SK-N-SH (cell line): ENCODE measurements around the gene EFCAB6. TPM values are rescaled to one million over a fixed set of nuclear protein-coding genes. Genes with fewer than 3 reads are reported as not detected.

Experiments
- CTCF ChIA-PET: fragments of 300-600, 350-600 bp; formaldehyde crosslinking; extraction: SDS; loops from one replicate; lab custom pipeline; 2021; lab: Yijun Ruan, JAX
- POLR2A ChIA-PET: fragments of 350-600 bp; sonication (Branson Sonifier 250); formaldehyde crosslinking; extraction: SDS; loops from one replicate; lab custom pipeline; 2020; ENCODE audit warnings: antibody characterized with exemption, inconsistent platforms; lab: Yijun Ruan, JAX
- DNase-seq: peaks from one replicate; pipeline ENCODE4 v3.0.0; 2012
- H2AFZ ChIP-seq: fragments of 200-600 bp; sonication (generic); 2 replicates; pipeline ENCODE4 v1.8.1; 2016; ENCODE audit warnings: antibody characterized with exemption, mild to moderate bottlenecking, low read depth
- H3F3A ChIP-seq: fragments of 200-600 bp; sonication (generic); replicated peaks from 2 replicates; pipeline ENCODE3; 2016; ENCODE audit warnings: antibody characterized with exemption, mild to moderate bottlenecking; ENCODE audit not compliant: insufficient read depth
- H3K27ac ChIP-seq, 2 experiments: fragments of 200-500 bp in 1 of 2; fragments of 200-600 bp in 1 of 2; sonication (Bioruptor generic) in 1 of 2; sonication (generic), shearing (Covaris generic) in 1 of 2; 2 replicates each; pipeline versions ENCODE4 v1.5.1 to v1.6.1; 2014 to 2016; ENCODE audit warnings: low read depth in 2 of 2, inconsistent platforms in 1 of 2, low read length in 1 of 2, mild to moderate bottlenecking in 1 of 2, mixed read lengths in 1 of 2
- H3K27me3 ChIP-seq: fragments of 200-600 bp; sonication (generic), shearing (Covaris generic); 2 replicates; pipeline ENCODE4 v1.6.1; 2016; ENCODE audit warnings: mixed run types; ENCODE audit not compliant: insufficient read depth
- H3K36me3 ChIP-seq, 2 experiments: fragments of 200-500 bp in 1 of 2; fragments of 200-600 bp in 1 of 2; sonication (Bioruptor generic) in 1 of 2; sonication (generic) in 1 of 2; replicated peaks in 1 of 2; 2 replicates each; pipeline versions ENCODE3 to v1.5.1; 2014 to 2016; ENCODE audit warnings: low read length in 1 of 2, mild to moderate bottlenecking in 1 of 2; ENCODE audit not compliant: insufficient read depth in 2 of 2, control insufficient read depth in 1 of 2
- H3K4me1 ChIP-seq, 2 experiments: fragments of 200-500 bp in 1 of 2; fragments of 200-600 bp in 1 of 2; sonication (Bioruptor generic) in 1 of 2; sonication (generic), shearing (Covaris generic) in 1 of 2; 2 replicates each; pipeline versions ENCODE4 v1.5.1 to v1.6.1; 2014 to 2016; ENCODE audit warnings: low read depth in 1 of 2, low read length in 1 of 2, mixed run types in 1 of 2; ENCODE audit not compliant: insufficient read depth in 2 of 2, control insufficient read depth in 1 of 2
- H3K4me2 ChIP-seq: fragments of 200-600 bp; sonication (generic), shearing (Covaris generic); 2 replicates; pipeline ENCODE4 v1.6.1; 2017; ENCODE audit warnings: mixed run types
- H3K4me3 ChIP-seq, 2 experiments: fragments of 200-500 bp in 1 of 2; fragments of 200-600 bp in 1 of 2; sonication (Bioruptor generic) in 1 of 2; sonication (generic), shearing (Covaris generic) in 1 of 2; 2 replicates each; pipeline versions ENCODE4 v1.5.1 to v1.8.1; 2014 to 2016; ENCODE audit warnings: low read depth in 2 of 2, inconsistent platforms in 1 of 2, low read length in 1 of 2, mild to moderate bottlenecking in 1 of 2, mixed read lengths in 1 of 2, moderate library complexity in 1 of 2
- H3K79me2 ChIP-seq: fragments of 200-600 bp; sonication (generic); 2 replicates; pipeline ENCODE4 v1.8.1; 2017; ENCODE audit warnings: mild to moderate bottlenecking; ENCODE audit not compliant: insufficient read depth
- H3K9ac ChIP-seq: fragments of 200-600 bp; sonication (generic); 2 replicates; pipeline ENCODE4 v1.6.1; 2017; ENCODE audit warnings: mixed run types
- H3K9me2 ChIP-seq: fragments of 200-600 bp; sonication (generic); 2 replicates; pipeline ENCODE4 v1.6.1; 2017; ENCODE audit warnings: mixed run types
- H3K9me3 ChIP-seq: fragments of 200-600 bp; sonication (generic); 2 replicates; pipeline ENCODE4 v1.6.1; 2017; ENCODE audit warnings: mixed run types, mild to moderate bottlenecking, moderate library complexity
- H4K20me1 ChIP-seq: fragments of 200-600 bp; sonication (generic); 2 replicates; pipeline ENCODE4 v1.6.1; 2017; ENCODE audit warnings: mild to moderate bottlenecking, mixed run types; ENCODE audit not compliant: insufficient read depth
- CHD2 ChIP-seq: fragments of 150-350 bp; IDR thresholded peaks from 2 replicates; pipeline ENCODE4 v1.6.1; 2018; ENCODE audit warnings: low read length; ENCODE audit not compliant: partially characterized antibody
- ELF1 ChIP-seq: IDR thresholded peaks from 2 replicates; pipeline ENCODE4 v1.4.0; 2012
- EP300 ChIP-seq, 2 experiments: IDR thresholded peaks; 2 replicates each; pipeline versions ENCODE4 v1.4.0 to v1.6.1; 2012; ENCODE audit warnings: borderline replicate concordance in 1 of 2, low read depth in 1 of 2, low read length in 1 of 2
- FOXM1 ChIP-seq: IDR thresholded peaks from 2 replicates; pipeline ENCODE4 v1.4.0; 2012; ENCODE audit warnings: low read depth, mild to moderate bottlenecking
- GATA2 ChIP-seq: sonication (generic); formaldehyde crosslinking; IDR thresholded peaks from 2 replicates; pipeline ENCODE4 v1.5.0; 2020; ENCODE audit warnings: mild to moderate bottlenecking, missing genetic modification reagents
- IRF3 ChIP-seq: fragments of 150-350 bp; IDR thresholded peaks from 2 replicates; pipeline ENCODE4 v1.6.1; 2016; ENCODE audit warnings: mild to moderate bottlenecking, low read depth, low read length
- JUND ChIP-seq: IDR thresholded peaks from 2 replicates; pipeline ENCODE4 v1.4.0; 2012
- MEF2A ChIP-seq: IDR thresholded peaks from 2 replicates; pipeline ENCODE4 v1.4.0; 2012; ENCODE audit warnings: low read depth, borderline replicate concordance
- MXI1 ChIP-seq: IDR thresholded peaks from 2 replicates; pipeline ENCODE4 v1.6.1; 2012; ENCODE audit warnings: mild to moderate bottlenecking, low read depth, low read length, improper control_type of control experiment
- POLR2AphosphoS5 ChIP-seq: IDR thresholded peaks from 2 replicates; pipeline ENCODE4 v1.6.1; 2012; ENCODE audit warnings: low read depth, low read length
- RCOR1 ChIP-seq: fragments of 150-350 bp; IDR thresholded peaks from 2 replicates; pipeline ENCODE4 v1.6.1; 2017; ENCODE audit warnings: antibody characterized with exemption, low read length
- REST ChIP-seq: IDR thresholded peaks from 2 replicates; pipeline ENCODE4 v1.6.1; 2012; ENCODE audit warnings: mild to moderate bottlenecking, low read depth, low read length, moderate library complexity
- SIN3A ChIP-seq: IDR thresholded peaks from 2 replicates; pipeline ENCODE4 v1.6.1; 2012; ENCODE audit warnings: low read depth, mild to moderate bottlenecking, low read length, moderate library complexity, borderline replicate concordance
- SMC3 ChIP-seq: IDR thresholded peaks from 2 replicates; pipeline ENCODE4 v1.6.1; 2012; ENCODE audit warnings: low read depth, low read length, improper control_type of control experiment
- TAF1 ChIP-seq: IDR thresholded peaks from 2 replicates; pipeline ENCODE4 v1.6.1; 2012; ENCODE audit warnings: low read depth, mild to moderate bottlenecking, low read length, moderate library complexity, borderline replicate concordance
- TCF12 ChIP-seq: IDR thresholded peaks from 2 replicates; pipeline ENCODE4 v1.4.0; 2012
- USF2 ChIP-seq: fragments of 150-350 bp; IDR thresholded peaks from 2 replicates; pipeline ENCODE4 v1.6.1; 2017; ENCODE audit warnings: antibody characterized with exemption, low read length, low read depth, borderline replicate concordance
- WGBS: methylation state at CpG from one replicate; pipeline ENCODE4 v1.1.6; 2017; ENCODE audit warnings: low lambda C conversion rate; 5-methylcytosine and 5-hydroxymethylcytosine counted together
- polyA plus RNA-seq, 3 experiments: library from polyadenylated mRNA; depleted of rRNA; stranded (reverse); fragments of >200 nt; gene quantifications; 2 replicates each; pipeline ENCODE4 v1.2.3, GENCODE V29; 2012

The EFCAB6 gene
- polyA plus RNA-seq, 1 of the 3 experiments (the other 2 are of a cell fraction), result 0.46 TPM

GRCh38 chr22:43553451-43554258, 258.4 kb downstream of the EFCAB6 start:
- Histone ChIP-seq H3K36me3 (no peaks in the 10 kb centered on the region), H3K27ac (no peak overlapping the region), H3K9me3 (no peaks in the 10 kb centered on the region), H3K9ac (no peak overlapping the region), H3K4me1 (no peaks in the 10 kb centered on the region), H3K27me3 (no peaks in the 10 kb centered on the region), H4K20me1 (no peaks in the 10 kb centered on the region), H3F3A (no peaks in the 10 kb centered on the region), H2AFZ (no peak overlapping the region), H3K79me2 (no peaks in the 10 kb centered on the region), H3K9me2 (no peaks in the 10 kb centered on the region), H3K4me3 (no peak overlapping the region), H3K4me2 (no peak overlapping the region)
- 81% methylated on average over 10 of the region's 16 CpGs for WGBS
- ChIA-PET POLR2A (no interaction called here), CTCF (no interaction called here)
- no peak for DNase-seq
- no peak for TF ChIP-seq CHD2

- 82% methylated on average over 6 of the region's 6 CpGs for WGBS
- CTCF ChIA-PET, result no interaction called here
- POLR2A ChIA-PET, result no interaction called here
- no peaks in the 10 kb centered on the region for H3F3A ChIP-seq
- H3K9me3 ChIP-seq, result no peaks in the 10 kb centered on the region
- H3K79me2 ChIP-seq, result no peaks in the 10 kb centered on the region
- H3K27ac ChIP-seq, result no peak overlapping the region
- no peaks in the 10 kb centered on the region for H3K4me1 ChIP-seq
- H3K9me2 ChIP-seq, result no peaks in the 10 kb centered on the region
- H3K4me3 ChIP-seq, result no peak overlapping the region
- no peak overlapping the region for H3K4me2 ChIP-seq
- no peak for TF ChIP-seq SMC3
- no peak for TF ChIP-seq RCOR1
- TF ChIP-seq REST, result no peak
- TF ChIP-seq GATA2, result no peak
- no peak for TF ChIP-seq ELF1
- TF ChIP-seq IRF3, result no peak
- no peak for TF ChIP-seq MXI1
- TF ChIP-seq MEF2A, result no peak
- TF ChIP-seq EP300 (IDR thresholded peaks at IDR 0.05; ENCODE audit: borderline replicate concordance in 1 of 2, low read depth in 1 of 2, low read length in 1 of 2), result no peak
- TF ChIP-seq USF2, result no peak
- no peak for TF ChIP-seq TCF12
- no peak for TF ChIP-seq SIN3A
- no peak for TF ChIP-seq FOXM1
- no peak for TF ChIP-seq POLR2AphosphoS5
- no peak for TF ChIP-seq TAF1
- no peak for TF ChIP-seq JUND
- H3K36me3 ChIP-seq, result no peaks in the 10 kb centered on the region
- no peak overlapping the region for H3K9ac ChIP-seq
- no peak overlapping the region for H2AFZ ChIP-seq
- H4K20me1 ChIP-seq, result no peaks in the 10 kb centered on the region
- H3K27me3 ChIP-seq, result no peaks in the 10 kb centered on the region
- no peak for DNase-seq
These were observed 261.4 kb downstream of the EFCAB6 start for GRCh38 chr22:43550672-43551071.
